ENCODE results near the gene FIP1L1.

Gene FIP1L1

GRCh38 chr4:53477038-53477565 lies 99.7 kb downstream of the FIP1L1 start:
- no peak for DNase-seq

- no peak for DNase-seq
Observed at GRCh38 chr4:53477636-53478035, 100.2 kb downstream of the FIP1L1 start.

- no peak for DNase-seq
Observed at GRCh38 chr4:53478671-53479456, 101.4 kb downstream of the FIP1L1 start.

GRCh38 chr4:53479736-53480525 lies 102.5 kb downstream of the FIP1L1 start:
- DNase-seq, result no peak

DNA sequence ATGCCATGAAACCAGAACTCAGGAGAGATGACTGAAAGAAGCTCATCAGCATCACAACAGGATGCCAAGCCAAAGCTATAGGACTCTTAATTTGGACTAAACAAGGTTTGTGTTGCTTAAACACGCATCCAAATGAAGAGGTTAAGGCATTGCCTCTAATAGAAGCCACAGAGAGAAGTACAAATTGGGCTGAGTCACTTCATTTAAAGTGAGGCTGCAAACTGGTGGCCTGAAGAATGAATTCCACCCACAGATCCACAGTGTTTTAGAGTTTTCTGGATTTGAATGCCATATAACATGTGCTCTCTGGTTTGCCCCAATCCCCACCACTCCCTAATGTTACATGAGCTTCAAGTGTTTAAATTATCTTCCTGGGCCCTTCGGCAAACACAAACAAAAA lies 103.5 kb downstream of the FIP1L1 start:
- DNase-seq, result no peak

GRCh38 chr4:53481586-53481985 lies 104.1 kb downstream of the FIP1L1 start:
- no peak for DNase-seq

GRCh38 chr4:53483250-53483649 lies 105.8 kb downstream of the FIP1L1 start:
- DNase-seq, result no peak

DNA sequence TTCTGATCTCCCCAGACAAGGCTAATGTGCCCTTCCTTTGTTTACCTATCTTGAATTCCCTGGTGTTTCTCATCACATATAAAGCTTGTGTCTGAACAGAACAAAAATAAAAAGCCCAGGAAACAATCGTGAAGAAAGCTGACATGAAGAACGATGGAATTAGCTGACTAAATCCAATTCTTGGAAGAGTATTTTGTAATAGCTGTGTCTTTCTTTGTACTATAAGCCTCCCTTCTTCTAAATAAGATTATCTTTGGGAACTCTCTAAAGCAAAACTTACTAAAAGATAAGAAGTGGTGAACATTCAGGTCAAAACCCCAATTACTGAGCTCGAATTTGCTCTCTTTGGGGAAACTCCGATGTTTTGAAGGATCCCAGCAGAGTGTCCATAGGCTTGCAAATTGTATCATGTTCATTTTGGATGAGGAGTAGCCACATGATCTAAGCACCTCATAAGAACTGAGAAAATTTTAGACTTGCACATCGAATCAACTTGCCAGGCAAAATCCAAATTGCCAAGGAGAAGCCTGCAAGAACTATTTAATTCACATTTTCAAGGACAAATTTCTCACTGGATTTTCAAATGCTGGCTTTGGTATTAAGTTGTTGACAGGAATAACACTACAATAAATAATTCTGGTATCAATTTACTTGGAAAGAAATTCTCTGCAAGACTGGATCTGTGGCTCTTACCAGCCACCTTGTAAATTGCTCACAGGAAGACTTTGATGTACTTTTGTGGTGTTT lies 107.6 kb downstream of the FIP1L1 start:
- DNase-seq, result no peak

GRCh38 chr4:53485658-53486040 lies 108.2 kb downstream of the FIP1L1 start:
- DNase-seq, result no peak

GRCh38 chr4:53487766-53488165 lies 110.3 kb downstream of the FIP1L1 start:
- no peak for DNase-seq

DNA sequence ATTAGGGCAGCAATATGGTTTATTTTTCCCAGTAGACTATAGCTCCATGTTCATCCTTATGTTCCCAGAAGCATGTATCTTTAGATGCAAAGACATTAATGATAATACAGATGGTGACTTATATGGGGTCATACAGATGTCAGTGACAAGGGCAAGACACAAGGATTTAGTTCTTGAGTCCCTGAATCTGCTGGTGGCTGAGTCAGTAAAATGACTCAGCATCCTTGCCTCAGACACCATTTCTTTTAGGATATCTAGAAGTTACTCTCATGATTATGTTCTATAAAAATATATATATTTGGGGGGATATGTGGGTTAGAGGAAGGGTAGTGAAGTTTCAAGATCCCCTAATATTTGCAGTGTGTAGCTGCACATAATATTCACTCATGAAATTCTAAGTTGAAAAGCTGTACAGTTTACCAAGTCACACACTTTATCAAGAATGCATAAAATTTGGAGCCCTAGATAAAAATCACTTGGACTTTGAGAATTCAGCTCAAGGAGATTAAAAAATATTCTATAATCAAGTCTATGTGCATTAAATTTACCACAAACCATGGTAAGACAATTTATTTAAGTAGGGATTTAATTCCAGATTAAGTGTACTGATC lies 111.9 kb downstream of the FIP1L1 start:
- DNase-seq, result no peak

GRCh38 chr4:53490161-53490956 lies 112.9 kb downstream of the FIP1L1 start:
- DNase-seq, result no peak

- DNase-seq, result no peak
Observed at GRCh38 chr4:53490965-53491622, 113.7 kb downstream of the FIP1L1 start.

DNA sequence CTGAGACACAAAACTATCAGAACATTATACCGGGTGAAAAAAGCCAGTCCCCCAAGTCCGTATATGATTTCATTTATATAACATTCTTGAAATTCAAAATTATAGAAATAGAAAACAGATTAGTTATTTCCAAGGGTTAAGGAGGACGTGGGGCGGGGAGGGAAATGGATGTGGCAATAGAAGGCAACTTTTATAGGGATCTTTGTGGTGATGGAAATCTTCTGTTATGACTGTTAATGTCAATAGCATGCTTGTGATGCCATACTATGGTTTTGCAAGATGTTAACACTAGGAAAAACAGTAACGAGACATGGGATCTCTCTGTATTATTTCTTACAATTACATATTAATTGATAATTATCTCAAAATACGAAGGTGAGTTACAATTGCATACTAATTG lies 117.4 kb downstream of the FIP1L1 start:
- no peak for DNase-seq

- no peak for DNase-seq
Observed at GRCh38 chr4:53497487-53498244, 120.2 kb downstream of the FIP1L1 start.

GRCh38 chr4:53498706-53499105 lies 121.3 kb downstream of the FIP1L1 start:
- no peak for DNase-seq

DNA sequence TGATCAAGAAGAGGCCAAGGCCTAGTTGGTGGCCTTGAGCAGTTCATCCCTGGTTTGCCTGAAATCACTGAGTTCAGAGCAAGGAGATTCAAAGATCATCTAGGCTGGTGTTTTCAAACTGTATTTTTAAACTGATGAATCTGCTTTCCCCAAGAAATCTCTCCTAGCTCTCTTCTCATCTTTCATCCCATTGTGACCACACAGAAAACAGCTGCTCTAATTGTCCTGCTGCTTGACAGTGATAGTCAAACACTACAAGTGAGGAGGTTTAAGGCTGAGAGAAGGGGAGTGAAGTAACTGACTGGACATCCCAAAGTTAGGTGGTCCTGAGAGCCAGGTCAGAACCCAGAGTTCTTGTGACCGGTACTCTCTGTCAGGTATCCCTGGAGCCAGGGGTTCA lies 122.3 kb downstream of the FIP1L1 start:
- DNase-seq, result no peak

DNA sequence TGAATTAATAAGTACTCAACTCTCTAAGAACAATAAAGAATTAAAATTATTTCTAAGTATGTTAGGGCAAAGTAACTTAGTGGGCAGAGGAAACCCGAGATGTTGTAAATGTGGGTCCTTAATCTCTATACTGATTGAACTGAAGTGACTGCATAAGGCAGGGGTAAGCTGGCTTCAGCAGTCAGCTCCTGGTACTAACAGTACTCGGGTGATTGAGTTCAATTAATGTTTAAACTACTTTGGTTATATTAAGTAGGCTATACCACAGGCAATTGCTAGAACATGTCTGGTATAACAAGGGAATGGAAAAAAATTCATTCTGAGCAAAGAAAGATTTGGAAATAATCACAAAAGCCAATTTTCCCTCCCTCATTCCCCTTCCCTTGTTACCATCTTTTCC lies 123.1 kb downstream of the FIP1L1 start:
- DNase-seq, result no peak

GRCh38 chr4:53501561-53501960 lies 124.1 kb downstream of the FIP1L1 start:
- no peak for DNase-seq

GRCh38 chr4:53502094-53502493 lies 124.7 kb downstream of the FIP1L1 start:
- DNase-seq, result no peak

DNA sequence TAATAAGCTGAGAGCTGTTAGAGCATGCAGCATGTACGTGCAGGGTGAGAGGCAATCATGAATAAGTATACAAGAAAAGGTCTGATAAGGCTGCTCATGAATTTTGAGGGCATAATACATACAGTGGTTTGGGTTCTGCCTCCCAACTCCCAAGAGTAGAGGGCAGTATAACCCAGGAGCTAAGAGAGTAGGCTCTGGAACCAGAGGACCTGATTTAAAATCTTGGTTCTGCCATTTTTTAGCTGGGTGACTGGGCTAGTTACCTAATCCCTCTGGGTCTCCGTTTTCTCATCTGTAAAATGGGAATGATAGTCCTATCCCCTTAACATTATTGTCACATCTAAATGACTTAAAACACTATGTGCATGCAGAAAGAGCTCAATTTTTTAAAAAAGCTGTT lies 128.5 kb downstream of the FIP1L1 start:
- DNase-seq, result no peak
